K562 (cell line): ENCODE results near the gene FOXP3. TPM values are rescaled to one million over a fixed set of nuclear protein-coding genes. Genes with fewer than 3 reads are reported as not detected.

Experiments
- BHLHE40 ChIP-seq: IDR thresholded peaks from 2 replicates; pipeline ENCODE4 v1.6.1; 2011; ENCODE audit warnings: low read length, improper control_type of control experiment
- BRD4 ChIP-seq: fragments of 200-600 bp; sonication (generic); IDR thresholded peaks from 2 replicates; pipeline ENCODE4 v1.6.1; 2017; ENCODE audit warnings: inconsistent platforms
- CCNT2 ChIP-seq: IDR thresholded peaks from 2 replicates; pipeline ENCODE4 v1.6.1; 2011; ENCODE audit warnings: borderline replicate concordance, low read depth, mild to moderate bottlenecking, moderate library complexity, mixed read lengths, low read length; ENCODE audit not compliant: insufficient read length; ENCODE audit errors: extremely low read depth
- GTF2E2 ChIP-seq: fragments of 200-800 bp; sonication (Bioruptor generic); IDR thresholded peaks from 2 replicates; pipeline ENCODE4 v1.6.1; 2016; ENCODE audit warnings: missing genetic modification characterization, missing compliant biosample characterization
- LEF1 ChIP-seq: fragments of 450-650 bp; IDR thresholded peaks from 2 replicates; pipeline ENCODE4 v1.6.1; 2016; ENCODE audit warnings: mild to moderate bottlenecking
- SAFB ChIP-seq: fragments of 200-400 bp; formaldehyde crosslinking; IDR thresholded peaks from 2 replicates; pipeline ENCODE4 v1.6.1; 2017; ENCODE audit warnings: low read depth, low read length, borderline replicate concordance
- ZNF174 ChIP-seq: fragments of 250-450 bp; sonication (Bioruptor Pico); IDR thresholded peaks from 2 replicates; pipeline ENCODE4 v1.4.0; 2020; ENCODE audit warnings: mild to moderate bottlenecking
- ZNF224 ChIP-seq: sonication (generic); formaldehyde crosslinking; IDR thresholded peaks from 2 replicates; pipeline ENCODE4 v1.8.0; 2022; ENCODE audit warnings: mild to moderate bottlenecking, missing genetic modification reagents
- polyA plus RNA-seq, 8 experiments: library from polyadenylated mRNA; depleted of rRNA in 4 of 8; stranded (reverse) in 5 of 8; unstranded in 3 of 8; fragments of >200 nt; fragmentation: Nextera tagmentation in 2 of 8; fragmentation: Illumina TruSeq in 1 of 8; extraction: Ambion mirVana in 2 of 8; extraction: Trizol in 1 of 8; gene quantifications; 2 replicates each; pipeline versions ENCODE4 v1.2.1 to v1.2.3, GENCODE V29; 2011 to 2014; ENCODE audit warnings: inconsistent platforms in 1 of 8, missing spikeins in 1 of 8
- total RNA-seq, 7 experiments: library from RNA; depleted of rRNA in 6 of 7; stranded (reverse); fragments of >200 nt in 6 of 7; fragmentation: Illumina TruSeq in 2 of 7; extraction: Trizol in 2 of 7; gene quantifications; 2 replicates each; pipeline versions ENCODE4 v1.2.1 to v1.2.3, GENCODE V29; 2011 to 2021; ENCODE audit warnings: low replicate concordance in 1 of 7
- TF ChIP-seq, protein P1 (sequence below): fragments of 250-450 bp; sonication (Bioruptor Pico); IDR thresholded peaks from 2 replicates; pipeline ENCODE4 v1.5.0; 2021; ENCODE audit warnings: mild to moderate bottlenecking, moderate library complexity
- TF ChIP-seq, protein P2 (sequence below): fragments of 450-650 bp; formaldehyde crosslinking; IDR thresholded peaks from 2 replicates; pipeline ENCODE4 v1.4.0; 2020; ENCODE audit warnings: mild to moderate bottlenecking, moderate library complexity
- TF ChIP-seq, protein P3 (sequence below): fragments of 200-600 bp; sonication (generic); IDR thresholded peaks from one replicate; pipeline ENCODE4 v1.6.1; 2012; ENCODE audit warnings: mild to moderate bottlenecking, low read depth, low read length, inconsistent platforms
- TF ChIP-seq, protein P4 (sequence below): sonication (generic); formaldehyde crosslinking; IDR thresholded peaks from 2 replicates; pipeline ENCODE4 v1.9.0; 2022; ENCODE audit warnings: mild to moderate bottlenecking, missing genetic modification reagents

FOXP3 gene
- total and polyA plus RNA-seq, 9 of the 15 experiments (the other 6 are each of a cell fraction or from before 2014, with no cell fraction given), result 0.04 to 0.24 (median 0.07) TPM; not detected in 4

DNA sequence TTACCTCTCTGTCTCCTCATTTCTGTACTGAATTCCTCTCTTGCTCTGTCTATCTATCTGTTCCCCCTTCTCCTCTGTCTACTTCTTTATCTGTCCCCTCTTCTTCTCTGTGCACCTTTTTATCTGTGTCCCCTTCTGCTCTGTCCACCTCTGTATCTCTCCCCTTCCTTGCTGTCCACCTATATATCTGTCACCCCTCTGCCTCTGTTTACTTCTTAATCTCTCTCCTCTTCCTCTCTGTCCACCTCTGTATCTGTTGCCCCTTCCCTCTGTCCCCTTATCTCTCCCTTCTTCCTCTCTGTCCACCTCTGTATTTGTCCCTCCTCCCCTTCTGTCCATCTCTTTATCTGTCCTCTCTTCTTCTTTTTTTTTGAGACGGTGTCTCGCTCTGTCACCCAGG lies 20.3 kb downstream of the FOXP3 start (continued):
- TF ChIP-seq ZNF224 (CRISPR knock-in tag) (no peak), LEF1 (peak; percentile 90; the same call in 1 of the 2 replicates), BRD4 (no peak), ZNF174 (no peak), CCNT2 (peak; percentile 27), SAFB (no peak), BHLHE40 (no peak), GTF2E2 (tag) (no peak)
- TF ChIP-seq, protein P1, sequence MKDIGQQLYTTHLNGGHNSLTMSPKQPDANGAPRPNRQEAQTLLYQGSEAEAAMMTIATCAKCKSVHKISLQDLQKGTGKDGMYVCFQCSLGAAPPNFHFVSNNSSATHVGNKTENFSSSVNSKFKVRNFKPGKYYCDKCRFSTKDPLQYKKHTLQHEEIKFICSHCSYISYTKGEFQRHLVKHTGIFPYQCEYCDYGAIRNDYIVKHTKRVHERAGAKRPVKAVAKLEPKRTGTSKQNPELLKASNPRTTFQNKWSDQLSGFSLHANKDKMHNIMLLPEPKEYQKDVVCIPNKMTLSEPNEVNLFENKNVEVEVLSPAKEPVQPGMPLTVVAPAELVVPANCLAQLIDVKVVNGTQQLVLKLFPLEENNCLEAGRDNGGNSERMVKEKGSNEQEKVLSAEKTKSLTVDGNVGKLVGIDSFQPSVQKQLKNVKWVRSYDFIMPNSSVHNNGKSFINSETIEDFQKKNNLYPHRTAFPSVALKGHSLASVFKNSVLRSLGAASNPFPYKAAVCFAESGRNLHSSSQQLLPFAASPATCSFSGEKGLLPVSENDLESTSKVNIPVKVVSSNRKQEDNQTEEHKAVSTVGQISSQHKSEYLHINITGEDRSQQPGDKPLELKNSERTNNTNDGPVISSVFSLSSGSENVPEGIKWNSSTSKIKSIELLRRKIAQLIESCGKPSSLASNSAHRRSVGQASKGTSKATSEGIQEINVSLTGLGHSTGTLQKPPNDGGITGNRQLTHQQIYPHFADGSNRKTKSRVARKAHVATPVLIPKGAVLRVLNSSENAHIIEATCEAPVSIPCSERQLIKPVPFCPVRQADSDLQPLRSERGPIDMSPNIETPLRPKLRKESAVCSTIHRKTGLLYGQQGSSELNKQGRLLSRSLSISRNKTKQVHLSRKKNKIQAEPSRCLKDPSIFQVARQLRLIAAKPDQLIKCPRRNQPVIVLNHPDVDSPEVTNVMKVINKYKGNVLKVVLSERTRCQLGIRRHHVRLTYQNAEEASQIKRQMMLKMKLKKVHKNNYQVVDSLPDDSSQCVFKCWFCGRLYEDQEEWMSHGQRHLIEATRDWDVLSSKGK (CRISPR knock-in tag), result no peak
- TF ChIP-seq, protein P2, sequence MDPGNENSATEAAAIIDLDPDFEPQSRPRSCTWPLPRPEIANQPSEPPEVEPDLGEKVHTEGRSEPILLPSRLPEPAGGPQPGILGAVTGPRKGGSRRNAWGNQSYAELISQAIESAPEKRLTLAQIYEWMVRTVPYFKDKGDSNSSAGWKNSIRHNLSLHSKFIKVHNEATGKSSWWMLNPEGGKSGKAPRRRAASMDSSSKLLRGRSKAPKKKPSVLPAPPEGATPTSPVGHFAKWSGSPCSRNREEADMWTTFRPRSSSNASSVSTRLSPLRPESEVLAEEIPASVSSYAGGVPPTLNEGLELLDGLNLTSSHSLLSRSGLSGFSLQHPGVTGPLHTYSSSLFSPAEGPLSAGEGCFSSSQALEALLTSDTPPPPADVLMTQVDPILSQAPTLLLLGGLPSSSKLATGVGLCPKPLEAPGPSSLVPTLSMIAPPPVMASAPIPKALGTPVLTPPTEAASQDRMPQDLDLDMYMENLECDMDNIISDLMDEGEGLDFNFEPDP (CRISPR knock-in tag), result no peak
- TF ChIP-seq, protein P3, sequence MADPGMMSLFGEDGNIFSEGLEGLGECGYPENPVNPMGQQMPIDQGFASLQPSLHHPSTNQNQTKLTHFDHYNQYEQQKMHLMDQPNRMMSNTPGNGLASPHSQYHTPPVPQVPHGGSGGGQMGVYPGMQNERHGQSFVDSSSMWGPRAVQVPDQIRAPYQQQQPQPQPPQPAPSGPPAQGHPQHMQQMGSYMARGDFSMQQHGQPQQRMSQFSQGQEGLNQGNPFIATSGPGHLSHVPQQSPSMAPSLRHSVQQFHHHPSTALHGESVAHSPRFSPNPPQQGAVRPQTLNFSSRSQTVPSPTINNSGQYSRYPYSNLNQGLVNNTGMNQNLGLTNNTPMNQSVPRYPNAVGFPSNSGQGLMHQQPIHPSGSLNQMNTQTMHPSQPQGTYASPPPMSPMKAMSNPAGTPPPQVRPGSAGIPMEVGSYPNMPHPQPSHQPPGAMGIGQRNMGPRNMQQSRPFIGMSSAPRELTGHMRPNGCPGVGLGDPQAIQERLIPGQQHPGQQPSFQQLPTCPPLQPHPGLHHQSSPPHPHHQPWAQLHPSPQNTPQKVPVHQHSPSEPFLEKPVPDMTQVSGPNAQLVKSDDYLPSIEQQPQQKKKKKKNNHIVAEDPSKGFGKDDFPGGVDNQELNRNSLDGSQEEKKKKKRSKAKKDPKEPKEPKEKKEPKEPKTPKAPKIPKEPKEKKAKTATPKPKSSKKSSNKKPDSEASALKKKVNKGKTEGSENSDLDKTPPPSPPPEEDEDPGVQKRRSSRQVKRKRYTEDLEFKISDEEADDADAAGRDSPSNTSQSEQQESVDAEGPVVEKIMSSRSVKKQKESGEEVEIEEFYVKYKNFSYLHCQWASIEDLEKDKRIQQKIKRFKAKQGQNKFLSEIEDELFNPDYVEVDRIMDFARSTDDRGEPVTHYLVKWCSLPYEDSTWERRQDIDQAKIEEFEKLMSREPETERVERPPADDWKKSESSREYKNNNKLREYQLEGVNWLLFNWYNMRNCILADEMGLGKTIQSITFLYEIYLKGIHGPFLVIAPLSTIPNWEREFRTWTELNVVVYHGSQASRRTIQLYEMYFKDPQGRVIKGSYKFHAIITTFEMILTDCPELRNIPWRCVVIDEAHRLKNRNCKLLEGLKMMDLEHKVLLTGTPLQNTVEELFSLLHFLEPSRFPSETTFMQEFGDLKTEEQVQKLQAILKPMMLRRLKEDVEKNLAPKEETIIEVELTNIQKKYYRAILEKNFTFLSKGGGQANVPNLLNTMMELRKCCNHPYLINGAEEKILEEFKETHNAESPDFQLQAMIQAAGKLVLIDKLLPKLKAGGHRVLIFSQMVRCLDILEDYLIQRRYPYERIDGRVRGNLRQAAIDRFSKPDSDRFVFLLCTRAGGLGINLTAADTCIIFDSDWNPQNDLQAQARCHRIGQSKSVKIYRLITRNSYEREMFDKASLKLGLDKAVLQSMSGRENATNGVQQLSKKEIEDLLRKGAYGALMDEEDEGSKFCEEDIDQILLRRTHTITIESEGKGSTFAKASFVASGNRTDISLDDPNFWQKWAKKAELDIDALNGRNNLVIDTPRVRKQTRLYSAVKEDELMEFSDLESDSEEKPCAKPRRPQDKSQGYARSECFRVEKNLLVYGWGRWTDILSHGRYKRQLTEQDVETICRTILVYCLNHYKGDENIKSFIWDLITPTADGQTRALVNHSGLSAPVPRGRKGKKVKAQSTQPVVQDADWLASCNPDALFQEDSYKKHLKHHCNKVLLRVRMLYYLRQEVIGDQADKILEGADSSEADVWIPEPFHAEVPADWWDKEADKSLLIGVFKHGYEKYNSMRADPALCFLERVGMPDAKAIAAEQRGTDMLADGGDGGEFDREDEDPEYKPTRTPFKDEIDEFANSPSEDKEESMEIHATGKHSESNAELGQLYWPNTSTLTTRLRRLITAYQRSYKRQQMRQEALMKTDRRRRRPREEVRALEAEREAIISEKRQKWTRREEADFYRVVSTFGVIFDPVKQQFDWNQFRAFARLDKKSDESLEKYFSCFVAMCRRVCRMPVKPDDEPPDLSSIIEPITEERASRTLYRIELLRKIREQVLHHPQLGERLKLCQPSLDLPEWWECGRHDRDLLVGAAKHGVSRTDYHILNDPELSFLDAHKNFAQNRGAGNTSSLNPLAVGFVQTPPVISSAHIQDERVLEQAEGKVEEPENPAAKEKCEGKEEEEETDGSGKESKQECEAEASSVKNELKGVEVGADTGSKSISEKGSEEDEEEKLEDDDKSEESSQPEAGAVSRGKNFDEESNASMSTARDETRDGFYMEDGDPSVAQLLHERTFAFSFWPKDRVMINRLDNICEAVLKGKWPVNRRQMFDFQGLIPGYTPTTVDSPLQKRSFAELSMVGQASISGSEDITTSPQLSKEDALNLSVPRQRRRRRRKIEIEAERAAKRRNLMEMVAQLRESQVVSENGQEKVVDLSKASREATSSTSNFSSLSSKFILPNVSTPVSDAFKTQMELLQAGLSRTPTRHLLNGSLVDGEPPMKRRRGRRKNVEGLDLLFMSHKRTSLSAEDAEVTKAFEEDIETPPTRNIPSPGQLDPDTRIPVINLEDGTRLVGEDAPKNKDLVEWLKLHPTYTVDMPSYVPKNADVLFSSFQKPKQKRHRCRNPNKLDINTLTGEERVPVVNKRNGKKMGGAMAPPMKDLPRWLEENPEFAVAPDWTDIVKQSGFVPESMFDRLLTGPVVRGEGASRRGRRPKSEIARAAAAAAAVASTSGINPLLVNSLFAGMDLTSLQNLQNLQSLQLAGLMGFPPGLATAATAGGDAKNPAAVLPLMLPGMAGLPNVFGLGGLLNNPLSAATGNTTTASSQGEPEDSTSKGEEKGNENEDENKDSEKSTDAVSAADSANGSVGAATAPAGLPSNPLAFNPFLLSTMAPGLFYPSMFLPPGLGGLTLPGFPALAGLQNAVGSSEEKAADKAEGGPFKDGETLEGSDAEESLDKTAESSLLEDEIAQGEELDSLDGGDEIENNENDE, result no peak
- TF ChIP-seq, protein P4, sequence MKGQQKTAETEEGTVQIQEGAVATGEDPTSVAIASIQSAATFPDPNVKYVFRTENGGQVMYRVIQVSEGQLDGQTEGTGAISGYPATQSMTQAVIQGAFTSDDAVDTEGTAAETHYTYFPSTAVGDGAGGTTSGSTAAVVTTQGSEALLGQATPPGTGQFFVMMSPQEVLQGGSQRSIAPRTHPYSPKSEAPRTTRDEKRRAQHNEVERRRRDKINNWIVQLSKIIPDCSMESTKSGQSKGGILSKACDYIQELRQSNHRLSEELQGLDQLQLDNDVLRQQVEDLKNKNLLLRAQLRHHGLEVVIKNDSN (CRISPR knock-in tag), result no peak
